Effector memory CD4-positive, alpha-beta T cell (primary cell): Measurements from ENCODE around the gene RER1.

Experiments used
- DNase-seq, 3 donors: peaks; one replicate each; pipeline ENCODE4 v3.0.0-alpha.2; 2020
- H3K27ac ChIP-seq: 2 replicates; pipeline ENCODE4 v1.7.0; 2013; ENCODE audit warnings: mild to moderate bottlenecking, low read length, moderate library complexity; ENCODE audit not compliant: insufficient read depth, poor library complexity, severe bottlenecking
- H3K27me3 ChIP-seq: replicated peaks from 2 replicates; pipeline ENCODE4 v1.7.0; 2013; ENCODE audit warnings: mild to moderate bottlenecking, low read length; ENCODE audit not compliant: insufficient read depth, control insufficient read depth, poor library complexity, severe bottlenecking
- H3K36me3 ChIP-seq: 2 replicates; pipeline ENCODE4 v1.7.0; 2013; ENCODE audit warnings: mild to moderate bottlenecking, low read length, moderate library complexity; ENCODE audit not compliant: control insufficient read depth, insufficient read depth
- H3K4me1 ChIP-seq: 2 replicates; pipeline ENCODE4 v1.7.0; 2013; ENCODE audit warnings: low read length, mild to moderate bottlenecking; ENCODE audit not compliant: control insufficient read depth, insufficient read depth, poor library complexity, severe bottlenecking
- H3K4me3 ChIP-seq: 2 replicates; pipeline ENCODE4 v1.7.0; 2013; ENCODE audit warnings: low read length, low read depth, mild to moderate bottlenecking; ENCODE audit not compliant: insufficient read depth, poor library complexity, severe bottlenecking
- H3K9me3 ChIP-seq: 2 replicates; pipeline ENCODE4 v1.7.0; 2013; ENCODE audit warnings: mild to moderate bottlenecking, low read length, moderate library complexity; ENCODE audit not compliant: control insufficient read depth

The RER1 gene

GRCh38 chr1:2384130-2384860 lies 7.3 kb upstream of the RER1 start:
- H3K9me3 ChIP-seq, result no peaks in the 10 kb centered on the region
- no peaks in the 10 kb centered on the region for H3K36me3 ChIP-seq
- no peaks in the 10 kb centered on the region for H3K27me3 ChIP-seq
- no peak overlapping the region for H3K27ac ChIP-seq
- H3K4me3 ChIP-seq, result no peak overlapping the region
- H3K4me1 ChIP-seq, result peaks cover 9% of the 10 kb centered on the region
- DNase-seq, result no peak

- DNase-seq, result no peak
- H3K27me3 ChIP-seq, result no peaks in the 10 kb centered on the region
These were observed 6.6 kb upstream of the RER1 start for GRCh38 chr1:2384941-2385481.

GRCh38 chr1:2385606-2386280 lies 5.9 kb upstream of the RER1 start:
- H3K4me3 ChIP-seq, result no peak overlapping the region
- no peaks in the 10 kb centered on the region for H3K36me3 ChIP-seq
- no peak for DNase-seq
- H3K4me1 ChIP-seq, result peaks cover 9% of the 10 kb centered on the region
- no peaks in the 10 kb centered on the region for H3K27me3 ChIP-seq
- H3K27ac ChIP-seq, result no peak overlapping the region
- H3K9me3 ChIP-seq, result no peaks in the 10 kb centered on the region

More at GRCh38 chr1:2384941-2385481, 6.6 kb upstream of the RER1 start:
- H3K36me3 ChIP-seq, result no peaks in the 10 kb centered on the region
- no peak overlapping the region for H3K4me3 ChIP-seq
- H3K27ac ChIP-seq, result no peak overlapping the region
- H3K9me3 ChIP-seq, result no peaks in the 10 kb centered on the region
- H3K4me1 ChIP-seq, result peaks cover 9% of the 10 kb centered on the region

- no peaks in the 10 kb centered on the region for H3K36me3 ChIP-seq
- H3K9me3 ChIP-seq, result no peaks in the 10 kb centered on the region
- no peak for DNase-seq
- peaks cover 5% of the 10 kb centered on the region for H3K4me1 ChIP-seq
- H3K4me3 ChIP-seq, result no peak overlapping the region
- H3K27ac ChIP-seq, result no peak overlapping the region
- no peaks in the 10 kb centered on the region for H3K27me3 ChIP-seq
These were observed 4.7 kb upstream of the RER1 start for GRCh38 chr1:2386636-2387611.

GRCh38 chr1:2388004-2388913 lies 3.4 kb upstream of the RER1 start:
- Histone ChIP-seq H3K9me3 (no peaks in the 10 kb centered on the region), H3K4me1 (peaks cover 12% of the 10 kb centered on the region), H3K4me3 (no peak overlapping the region), H3K36me3 (no peaks in the 10 kb centered on the region), H3K27ac (no peak overlapping the region), H3K27me3 (no peaks in the 10 kb centered on the region)
- no peak for DNase-seq

GRCh38 chr1:2389644-2390043 lies 2.0 kb upstream of the RER1 start:
- peaks cover 15% of the 10 kb centered on the region for H3K4me1 ChIP-seq
- H3K9me3 ChIP-seq, result no peaks in the 10 kb centered on the region
- no peak overlapping the region for H3K4me3 ChIP-seq
- H3K27me3 ChIP-seq, result no peaks in the 10 kb centered on the region
- no peak overlapping the region for H3K27ac ChIP-seq
- H3K36me3 ChIP-seq, result peaks cover 8% of the 10 kb centered on the region
- DNase-seq, result no peak

- no peaks in the 10 kb centered on the region for H3K9me3 ChIP-seq
- peaks cover 15% of the 10 kb centered on the region for H3K4me1 ChIP-seq
- H3K36me3 ChIP-seq, result peaks cover 21% of the 10 kb centered on the region
- peak overlapping the region; percentile 73 for H3K27ac ChIP-seq
- no peaks in the 10 kb centered on the region for H3K27me3 ChIP-seq
- peak overlapping the region; percentile 95 for H3K4me3 ChIP-seq
- no peak for DNase-seq
These were observed 379 bp downstream of the RER1 start for GRCh38 chr1:2391931-2392509.

- Histone ChIP-seq H3K4me3 (peak overlapping the region; percentile 67), H3K36me3 (peaks cover 28% of the 10 kb centered on the region), H3K27me3 (no peaks in the 10 kb centered on the region), H3K27ac (peak overlapping the region; percentile 73), H3K4me1 (peaks cover 15% of the 10 kb centered on the region), H3K9me3 (no peaks in the 10 kb centered on the region)
- no peak for DNase-seq
These were observed 1.0 kb downstream of the RER1 start for GRCh38 chr1:2392686-2393085.

- Histone ChIP-seq H3K27ac (no peak overlapping the region), H3K4me1 (peaks cover 15% of the 10 kb centered on the region), H3K27me3 (no peaks in the 10 kb centered on the region), H3K36me3 (peaks cover 34% of the 10 kb centered on the region), H3K4me3 (no peak overlapping the region), H3K9me3 (no peaks in the 10 kb centered on the region)
- DNase-seq, result no peak
These were observed 1.8 kb downstream of the RER1 start for GRCh38 chr1:2393471-2393877.
